ENCODE measurements around the gene PER2.

DNA sequence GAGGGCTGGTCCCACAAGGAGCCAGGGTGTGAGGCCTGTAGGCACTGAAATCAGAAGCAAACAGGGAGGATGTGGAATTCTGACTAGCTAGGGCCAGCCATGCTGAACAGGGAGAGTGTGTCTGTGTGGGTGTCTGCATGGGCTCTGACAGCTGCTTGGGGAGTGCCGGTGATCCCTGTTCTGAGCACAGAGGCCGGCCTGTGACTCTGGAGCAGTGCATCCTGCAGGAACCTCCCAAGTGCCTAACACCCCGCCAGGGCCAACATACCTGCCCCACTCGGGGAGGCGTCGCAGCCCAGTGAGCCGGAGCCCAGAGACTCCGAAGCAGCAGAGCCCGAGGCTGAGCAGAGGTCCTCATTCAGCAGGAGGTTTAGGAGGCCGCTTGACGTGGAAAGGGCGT is 37.1 kb downstream of the PER2 start:
- no peak for TF ChIP-seq CTCF (IDR thresholded peaks at IDR 0.05; ENCODE audit: low read depth, low read length)
- TF ChIP-seq EZH2phosphoT487 (IDR thresholded peaks at IDR 0.05; ENCODE audit: low read depth) = no peak
